IMR-90 (cell line): ENCODE data around the gene SRRM1. TPM values are rescaled to one million over a fixed set of nuclear protein-coding genes. Genes with fewer than 3 reads are reported as not detected.

Experiments
- ATAC-seq: fragments of 200-7000 bp; cut with Tn5 transposase; 2 replicates; pipeline ENCODE4 v1.9.1; 2020; ENCODE audit warnings: low read depth, mild to moderate bottlenecking, moderate library complexity
- BruUV-seq: library from RNA; stranded (reverse); fragments of 400-500 nt; replicated peaks from 2 replicates; lab custom pipeline; 2021; lab: Mats Ljungman, UMichigan
- CTCF ChIA-PET: fragments of 300-600 bp; formaldehyde crosslinking; extraction: SDS; loops from one replicate; lab custom pipeline; 2021; ENCODE audit warnings: antibody characterized with exemption; lab: Yijun Ruan, JAX
- POLR2A ChIA-PET: fragments of 300-600 bp; sonication (Branson Sonifier 250); formaldehyde crosslinking; loops from one replicate; lab custom pipeline; 2022; ENCODE audit warnings: antibody characterized with exemption; ENCODE audit not compliant: unreplicated experiment; lab: Charles Lee
- DNase-seq: peaks from one replicate; pipeline ENCODE4 v3.0.0; 2013
- H2AFZ ChIP-seq: replicated peaks from 2 replicates; pipeline ENCODE3; 2013; ENCODE audit warnings: low read length, mild to moderate bottlenecking; ENCODE audit not compliant: poor library complexity
- H2AK5ac ChIP-seq: 2 replicates; pipeline ENCODE4 v1.6.1; 2013; ENCODE audit warnings: low read depth, low read length, inconsistent platforms
- H2AK9ac ChIP-seq: replicated peaks from 2 replicates; pipeline ENCODE3; 2013; ENCODE audit warnings: mild to moderate bottlenecking, low read depth, low read length, moderate library complexity; ENCODE audit not compliant: poor library complexity
- H2BK120ac ChIP-seq: 2 replicates; pipeline ENCODE4 v1.6.1; 2013; ENCODE audit warnings: low read depth, low read length, inconsistent platforms
- H2BK15ac ChIP-seq: 3 replicates; pipeline ENCODE4 v1.6.1; 2013; ENCODE audit warnings: low read depth, low read length, inconsistent platforms
- H2BK20ac ChIP-seq: 2 replicates; pipeline ENCODE4 v1.6.1; 2013; ENCODE audit warnings: low read depth, mild to moderate bottlenecking, inconsistent platforms, low read length, moderate library complexity
- H2BK5ac ChIP-seq: 2 replicates; pipeline ENCODE4 v1.6.1; 2013; ENCODE audit warnings: mild to moderate bottlenecking, low read depth, low read length, inconsistent platforms; ENCODE audit not compliant: poor library complexity, severe bottlenecking
- H3K14ac ChIP-seq: replicated peaks from 2 replicates; pipeline ENCODE4 v1.6.1; 2013; ENCODE audit warnings: low read depth, low read length, inconsistent platforms
- H3K18ac ChIP-seq: 2 replicates; pipeline ENCODE4 v1.6.1; 2013; ENCODE audit warnings: low read depth, low read length, control low read depth
- H3K23ac ChIP-seq: 2 replicates; pipeline ENCODE4 v1.6.1; 2013; ENCODE audit warnings: low read depth, low read length, inconsistent platforms
- H3K27ac ChIP-seq: 2 replicates; pipeline ENCODE4 v1.5.1; 2013; ENCODE audit warnings: mild to moderate bottlenecking, control low read depth, low read length; ENCODE audit not compliant: insufficient read depth
- H3K27me3 ChIP-seq: 2 replicates; pipeline ENCODE4 v1.6.1; 2013; ENCODE audit warnings: low read length; ENCODE audit not compliant: control insufficient read depth, insufficient read depth
- H3K36me3 ChIP-seq: 2 replicates; pipeline ENCODE4 v1.6.1; 2013; ENCODE audit warnings: low read length, mixed read lengths; ENCODE audit not compliant: control insufficient read depth, insufficient read depth
- H3K4ac ChIP-seq: 2 replicates; pipeline ENCODE4 v1.6.1; 2013; ENCODE audit warnings: low read depth, low read length, inconsistent platforms
- H3K4me1 ChIP-seq: 2 replicates; pipeline ENCODE4 v1.6.1; 2013; ENCODE audit warnings: low read length, mixed read lengths; ENCODE audit not compliant: control insufficient read depth, insufficient read depth
- H3K4me2 ChIP-seq: 2 replicates; pipeline ENCODE4 v1.6.1; 2013; ENCODE audit warnings: low read depth, mild to moderate bottlenecking, control low read depth, low read length, moderate library complexity
- H3K4me3 ChIP-seq: 2 replicates; pipeline ENCODE4 v1.5.1; 2013; ENCODE audit warnings: low read depth, mild to moderate bottlenecking, control low read depth, low read length, moderate library complexity; ENCODE audit not compliant: insufficient read depth
- H3K56ac ChIP-seq: 2 replicates; pipeline ENCODE4 v1.6.1; 2013; ENCODE audit warnings: low read length, inconsistent platforms; ENCODE audit not compliant: insufficient read depth; ENCODE audit errors: extremely low read depth
- H3K79me1 ChIP-seq, 2 experiments: 2 replicates each; pipeline ENCODE4 v1.6.1; 2013; ENCODE audit warnings: low read length in 2 of 2, inconsistent platforms in 1 of 2, low read depth in 1 of 2
- H3K9ac ChIP-seq: 2 replicates; pipeline ENCODE4 v1.6.1; 2013; ENCODE audit warnings: low read depth, low read length, control low read depth
- H3K9me1 ChIP-seq: 2 replicates; pipeline ENCODE4 v1.6.1; 2013; ENCODE audit warnings: low read length, inconsistent platforms; ENCODE audit not compliant: insufficient read depth
- H3K9me3 ChIP-seq: 2 replicates; pipeline ENCODE4 v1.6.1; 2013; ENCODE audit warnings: low read length; ENCODE audit not compliant: control insufficient read depth, insufficient read depth
- H4K20me1 ChIP-seq: 2 replicates; pipeline ENCODE4 v1.6.1; 2013; ENCODE audit warnings: low read length, inconsistent platforms; ENCODE audit not compliant: insufficient read depth
- H4K5ac ChIP-seq: 2 replicates; pipeline ENCODE4 v1.6.1; 2013; ENCODE audit warnings: mild to moderate bottlenecking, low read depth, low read length, control low read depth
- H4K8ac ChIP-seq, 2 experiments: 2 replicates each; pipeline ENCODE4 v1.6.1; 2013; ENCODE audit warnings: low read depth in 2 of 2, low read length in 2 of 2, control low read depth in 1 of 2, inconsistent platforms in 1 of 2
- H4K91ac ChIP-seq: 2 replicates; pipeline ENCODE4 v1.6.1; 2013; ENCODE audit warnings: low read depth, low read length, inconsistent platforms; ENCODE audit not compliant: insufficient read depth
- BHLHE40 ChIP-seq: fragments of 150-350 bp; IDR thresholded peaks from 2 replicates; pipeline ENCODE4 v1.6.1; 2016; ENCODE audit warnings: mild to moderate bottlenecking, low read depth, low read length
- CEBPB ChIP-seq: IDR thresholded peaks from 2 replicates; pipeline ENCODE4 v1.6.1; 2012; ENCODE audit warnings: low read depth, low read length, improper control_type of control experiment
- CHD1 ChIP-seq: IDR thresholded peaks from 2 replicates; pipeline ENCODE4 v1.6.1; 2012; ENCODE audit warnings: low read depth, low read length, improper control_type of control experiment
- CTCF ChIP-seq: conservative IDR thresholded peaks from 2 replicates; pipeline ENCODE4 v1.5.1; 2012; ENCODE audit warnings: mild to moderate bottlenecking, low read depth, low read length, improper control_type of control experiment
- ELK1 ChIP-seq: fragments of 150-350 bp; IDR thresholded peaks from 2 replicates; pipeline ENCODE4 v1.6.1; 2016; ENCODE audit warnings: low read depth, mild to moderate bottlenecking, low read length, moderate library complexity, borderline replicate concordance
- FOS ChIP-seq: fragments of 150-350 bp; IDR thresholded peaks from 2 replicates; pipeline ENCODE4 v1.6.1; 2016; ENCODE audit warnings: low read depth, low read length
- MAFK ChIP-seq: IDR thresholded peaks from 2 replicates; pipeline ENCODE4 v1.6.1; 2012; ENCODE audit warnings: low read depth, low read length, improper control_type of control experiment
- MAZ ChIP-seq: IDR thresholded peaks from 2 replicates; pipeline ENCODE4 v1.6.1; 2012; ENCODE audit warnings: low read depth, mild to moderate bottlenecking, low read length, improper control_type of control experiment, moderate library complexity, borderline replicate concordance
- NFE2L2 ChIP-seq: fragments of 150-350 bp; IDR thresholded peaks from 2 replicates; pipeline ENCODE4 v1.6.1; 2016; ENCODE audit warnings: low read depth, mild to moderate bottlenecking, low read length
- POLR2A ChIP-seq: IDR thresholded peaks from 2 replicates; pipeline ENCODE4 v1.6.1; 2012; ENCODE audit warnings: mild to moderate bottlenecking, low read depth, low read length
- RAD21 ChIP-seq: IDR thresholded peaks from 2 replicates; pipeline ENCODE4 v1.6.1; 2012; ENCODE audit warnings: low read length, improper control_type of control experiment
- RCOR1 ChIP-seq: IDR thresholded peaks from 2 replicates; pipeline ENCODE4 v1.6.1; 2012; ENCODE audit warnings: mild to moderate bottlenecking, low read length, improper control_type of control experiment; ENCODE audit not compliant: insufficient replicate concordance
- RFX5 ChIP-seq: IDR thresholded peaks from 2 replicates; pipeline ENCODE4 v1.8.0; 2012; ENCODE audit warnings: low read depth, mild to moderate bottlenecking, low read length, moderate library complexity
- SMC3 ChIP-seq: fragments of 150-350 bp; IDR thresholded peaks from 2 replicates; pipeline ENCODE4 v1.6.1; 2016; ENCODE audit warnings: low read depth, mild to moderate bottlenecking, antibody characterized with exemption, low read length, moderate library complexity
- USF2 ChIP-seq: fragments of 150-350 bp; IDR thresholded peaks from 2 replicates; pipeline ENCODE4 v1.6.1; 2017; ENCODE audit warnings: mild to moderate bottlenecking, antibody characterized with exemption, low read length, low read depth
- WGBS, 2 experiments: methylation state at CpG; one replicate each; pipeline versions ENCODE4 v1.1.5 to v1.1.7; 2013; ENCODE audit warnings: missing lambda C conversion rate in 2 of 2; ENCODE audit not compliant: insufficient read length in 1 of 2; ENCODE audit errors: extremely low coverage in 2 of 2; 5-methylcytosine and 5-hydroxymethylcytosine counted together
- dilution Hi-C: fragments of 300-500 bp; cut with HindIII; formaldehyde crosslinking; loops from one replicate; pipeline ENCODE4 v1.14.3; 2018; ENCODE audit warnings: low sequenced_read_pairs; ENCODE audit not compliant: unreplicated experiment
- in situ Hi-C: fragments of 300-500 bp; cut with MboI; formaldehyde crosslinking; loops from 3 replicates; pipeline ENCODE4 v1.14.3; 2019; ENCODE audit warnings: low sequenced_read_pairs, inconsistent platforms, mixed read lengths
- intact Hi-C: fragments of 100-400 bp; cut with micrococcal nuclease; formaldehyde crosslinking; loops from 2 replicates; pipeline ENCODE4 v1.10.0; 2022
- polyA plus RNA-seq, 3 experiments: library from polyadenylated mRNA; depleted of rRNA; stranded (reverse); fragments of >200 nt; gene quantifications; 2 replicates each; pipeline ENCODE4 v1.2.3, GENCODE V29; 2012; ENCODE audit warnings: low replicate concordance in 1 of 3
- total RNA-seq: library from RNA; depleted of rRNA; stranded (reverse); fragments of >200 nt; gene quantifications from 2 replicates; pipeline ENCODE4 v1.2.3, GENCODE V29; 2012

SRRM1 gene
- total and polyA plus RNA-seq, 2 of the 4 experiments (the other 2 are of a cell fraction) = 13.6 to 94.1 TPM

GRCh38 chr1:24636661-24637357 lies 6.3 kb upstream of the SRRM1 start:
- Histone ChIP-seq H3K27me3 (peaks cover 14% of the 10 kb centered on the region), H3K9me3 (no peaks in the 10 kb centered on the region), H3K56ac (no peak overlapping the region), H2AFZ (no peak overlapping the region), H3K4ac (no peak overlapping the region), H3K23ac (no peak overlapping the region), H2AK9ac (no peak overlapping the region), H4K8ac (no peak overlapping the region), H3K27ac (no peak overlapping the region), H2BK20ac (no peak overlapping the region), H3K14ac (no peak overlapping the region), H3K18ac (no peak overlapping the region), H4K20me1 (no peaks in the 10 kb centered on the region), H4K5ac (no peak overlapping the region), H2BK15ac (no peak overlapping the region), H3K9me1 (peaks cover 6% of the 10 kb centered on the region), H2AK5ac (no peak overlapping the region), H2BK120ac (no peak overlapping the region), H3K4me2 (no peak overlapping the region), H4K91ac (no peak overlapping the region), H3K9ac (no peak overlapping the region), H3K4me3 (no peak overlapping the region), H3K79me1 (peaks cover 5 to 7% of the 10 kb centered on the region in 2 experiments; a peak in 3 of 4 replicates), H3K36me3 (no peaks in the 10 kb centered on the region), H2BK5ac (no peak overlapping the region), H3K4me1 (peaks cover 5% of the 10 kb centered on the region)
- ATAC-seq (no peak), DNase-seq (no peak)
- BruUV-seq = no TSS peak
- CTCF ChIA-PET = interaction anchor here (0.7 to 1.2 kb wide), 2 partner anchors 95 to 793 kb away, joined by 3 read pairs; no protein-coding TSS in a partner anchor
- WGBS, 2 experiments = no CpG with 5 or more reads among the region's 3 CpGs
- in situ Hi-C loops = loop anchor here (10.0 kb wide), 1 partner anchor 242 kb away; no protein-coding TSS in a partner anchor
- intact Hi-C loops = loop anchor here (5.0 kb wide), 1 partner anchor 95 kb away; no protein-coding TSS in a partner anchor
- POLR2A ChIA-PET = no interaction called here
- dilution Hi-C loops = no loop called here
- TF ChIP-seq MAFK = no peak
- no peak for TF ChIP-seq NFE2L2
- TF ChIP-seq USF2 = no peak
- TF ChIP-seq MAZ = no peak
- no peak for TF ChIP-seq POLR2A
- no peak for TF ChIP-seq ELK1
- no peak for TF ChIP-seq RCOR1
- no peak for TF ChIP-seq FOS
- no peak for TF ChIP-seq RAD21
- TF ChIP-seq BHLHE40 = no peak
- TF ChIP-seq RFX5 = no peak
- TF ChIP-seq SMC3 = no peak
- no peak for TF ChIP-seq CHD1
- no peak for TF ChIP-seq CTCF
- no peak for TF ChIP-seq CEBPB
